MM.1S (cell line): ENCODE results near the gene PLAA.

Source experiments
- DNase-seq: peaks from one replicate; pipeline ENCODE4 v3.0.0-alpha.2; 2015
- H2AFZ ChIP-seq: fragments of 300-600 bp; sonication (generic); 2 replicates; pipeline ENCODE4 v1.6.0; 2016; ENCODE audit warnings: antibody characterized with exemption, low read length
- H3F3A ChIP-seq: fragments of 300-600 bp; sonication (generic); 2 replicates; pipeline ENCODE4 v1.6.1; 2016; ENCODE audit warnings: mild to moderate bottlenecking, antibody characterized with exemption, low read length, moderate library complexity, mixed read lengths; ENCODE audit not compliant: insufficient read depth
- H3K27ac ChIP-seq: fragments of 300-600 bp; sonication (generic); 2 replicates; pipeline ENCODE4 v1.5.1; 2016; ENCODE audit warnings: mild to moderate bottlenecking, low read length
- H3K27me3 ChIP-seq: fragments of 300-600 bp; sonication (generic); replicated peaks from 2 replicates; pipeline ENCODE4 v1.6.0; 2016; ENCODE audit warnings: low read length; ENCODE audit not compliant: insufficient read depth
- H3K36me3 ChIP-seq: fragments of 300-600 bp; sonication (generic); replicated peaks from 2 replicates; pipeline ENCODE4 v1.6.1; 2016; ENCODE audit warnings: mild to moderate bottlenecking, low read length, mixed read lengths; ENCODE audit not compliant: insufficient read depth
- H3K4me1 ChIP-seq: fragments of 300-600 bp; sonication (generic); 2 replicates; pipeline ENCODE4 v1.6.1; 2016; ENCODE audit warnings: low read length, mixed read lengths
- H3K4me2 ChIP-seq: fragments of 300-600 bp; sonication (generic); 2 replicates; pipeline ENCODE4 v1.6.0; 2016; ENCODE audit warnings: low read depth, low read length
- H3K4me3 ChIP-seq: fragments of 300-600 bp; sonication (generic); 2 replicates; pipeline ENCODE4 v1.5.1; 2016; ENCODE audit warnings: low read length, mixed read lengths
- H3K79me2 ChIP-seq: fragments of 300-600 bp; sonication (generic); 2 replicates; pipeline ENCODE4 v1.6.1; 2016; ENCODE audit warnings: mixed run types, low read length, mixed read lengths
- H3K9ac ChIP-seq: fragments of 300-600 bp; sonication (generic); 2 replicates; pipeline ENCODE4 v1.6.1; 2016; ENCODE audit warnings: low read length, mixed read lengths
- H3K9me2 ChIP-seq: fragments of 300-600 bp; sonication (generic); replicated peaks from 2 replicates; pipeline ENCODE4 v1.6.1; 2016; ENCODE audit warnings: mild to moderate bottlenecking, low read length, mixed read lengths; ENCODE audit not compliant: insufficient read depth
- H3K9me3 ChIP-seq: fragments of 300-600 bp; sonication (generic); replicated peaks from 2 replicates; pipeline ENCODE4 v1.6.1; 2016; ENCODE audit warnings: mild to moderate bottlenecking, low read length, mixed read lengths; ENCODE audit not compliant: insufficient read depth
- H4K20me1 ChIP-seq: fragments of 300-600 bp; sonication (generic); 2 replicates; pipeline ENCODE4 v1.6.1; 2016; ENCODE audit warnings: mild to moderate bottlenecking, low read length, moderate library complexity, mixed read lengths; ENCODE audit not compliant: insufficient read depth
- EZH2 ChIP-seq: fragments of 300-600 bp; sonication (generic); optimal IDR thresholded peaks from 2 replicates; pipeline ENCODE3; 2017; ENCODE audit warnings: low read depth, mild to moderate bottlenecking, antibody characterized with exemption, low read length, mixed read lengths
- EZH2phosphoT487 ChIP-seq: fragments of 300-600 bp; sonication (generic); IDR thresholded peaks from 2 replicates; pipeline ENCODE4 v1.6.1; 2018; ENCODE audit warnings: antibody characterized with exemption, low read length
- TF ChIP-seq, protein P1 (sequence below): fragments of 300-600 bp; sonication (generic); IDR thresholded peaks from 2 replicates; pipeline ENCODE4 v1.5.1; 2016; ENCODE audit warnings: antibody characterized with exemption, low read length, mixed read lengths

Gene PLAA

DNA sequence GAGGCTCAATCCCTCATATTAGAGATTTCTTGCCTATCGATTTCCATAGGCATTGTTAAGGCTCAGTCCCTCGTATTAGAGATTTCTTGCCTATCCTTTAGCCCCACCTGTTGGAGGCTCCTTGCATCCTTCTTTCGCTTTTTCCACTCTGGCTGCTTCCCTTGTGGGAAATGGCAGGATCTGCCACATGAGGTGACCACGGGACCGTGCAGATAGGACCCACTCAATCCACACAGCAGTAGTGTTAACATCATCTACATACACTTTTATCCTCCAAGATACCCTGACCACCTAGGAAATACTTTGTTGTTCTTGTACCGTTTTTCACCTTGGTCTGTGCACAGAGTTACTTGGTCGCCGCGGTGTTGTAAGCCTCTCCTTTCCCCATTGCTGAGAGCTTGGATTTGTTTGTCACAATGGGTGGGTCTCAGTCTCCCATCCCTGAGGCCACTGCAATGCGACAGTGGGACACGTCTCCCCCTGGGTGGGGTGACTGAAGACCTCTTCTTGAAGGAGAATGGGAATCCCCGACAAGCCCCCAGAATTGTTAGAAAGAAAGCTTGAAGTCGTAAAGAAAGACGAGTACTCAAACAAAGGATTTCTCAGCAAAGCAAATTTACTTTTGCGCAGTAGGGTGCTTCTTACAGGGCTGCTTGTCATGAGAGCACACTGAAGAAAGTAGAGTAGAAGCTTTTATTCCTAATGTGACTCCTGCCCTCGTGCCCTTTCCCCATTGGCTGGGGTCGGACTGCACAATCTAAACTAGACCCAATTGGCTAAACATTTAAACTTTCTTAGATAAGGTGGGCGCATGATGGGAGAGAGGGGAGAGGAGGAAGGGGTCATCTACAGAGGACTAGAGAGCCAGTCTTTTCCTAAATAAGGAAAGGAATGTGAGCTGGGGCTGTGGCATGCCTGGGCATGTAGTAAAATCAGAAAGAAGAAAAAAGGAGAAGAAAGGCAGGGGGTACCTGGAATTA lies 29.0 kb upstream of the PLAA start:
- Histone ChIP-seq H3K79me2 (no peaks in the 10 kb centered on the region), H3K4me3 (no peak overlapping the region), H3K9me3 (no peaks in the 10 kb centered on the region), H3K4me1 (no peaks in the 10 kb centered on the region), H2AFZ (no peak overlapping the region), H4K20me1 (no peaks in the 10 kb centered on the region), H3F3A (no peaks in the 10 kb centered on the region), H3K36me3 (no peaks in the 10 kb centered on the region), H3K9me2 (no peaks in the 10 kb centered on the region), H3K4me2 (no peak overlapping the region), H3K27me3 (no peaks in the 10 kb centered on the region), H3K9ac (no peak overlapping the region), H3K27ac (no peak overlapping the region)
- no peak for DNase-seq
- TF ChIP-seq EZH2phosphoT487 (no peak), EZH2 (no peak)
- TF ChIP-seq, protein P1, sequence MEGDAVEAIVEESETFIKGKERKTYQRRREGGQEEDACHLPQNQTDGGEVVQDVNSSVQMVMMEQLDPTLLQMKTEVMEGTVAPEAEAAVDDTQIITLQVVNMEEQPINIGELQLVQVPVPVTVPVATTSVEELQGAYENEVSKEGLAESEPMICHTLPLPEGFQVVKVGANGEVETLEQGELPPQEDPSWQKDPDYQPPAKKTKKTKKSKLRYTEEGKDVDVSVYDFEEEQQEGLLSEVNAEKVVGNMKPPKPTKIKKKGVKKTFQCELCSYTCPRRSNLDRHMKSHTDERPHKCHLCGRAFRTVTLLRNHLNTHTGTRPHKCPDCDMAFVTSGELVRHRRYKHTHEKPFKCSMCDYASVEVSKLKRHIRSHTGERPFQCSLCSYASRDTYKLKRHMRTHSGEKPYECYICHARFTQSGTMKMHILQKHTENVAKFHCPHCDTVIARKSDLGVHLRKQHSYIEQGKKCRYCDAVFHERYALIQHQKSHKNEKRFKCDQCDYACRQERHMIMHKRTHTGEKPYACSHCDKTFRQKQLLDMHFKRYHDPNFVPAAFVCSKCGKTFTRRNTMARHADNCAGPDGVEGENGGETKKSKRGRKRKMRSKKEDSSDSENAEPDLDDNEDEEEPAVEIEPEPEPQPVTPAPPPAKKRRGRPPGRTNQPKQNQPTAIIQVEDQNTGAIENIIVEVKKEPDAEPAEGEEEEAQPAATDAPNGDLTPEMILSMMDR: no peak

DNA sequence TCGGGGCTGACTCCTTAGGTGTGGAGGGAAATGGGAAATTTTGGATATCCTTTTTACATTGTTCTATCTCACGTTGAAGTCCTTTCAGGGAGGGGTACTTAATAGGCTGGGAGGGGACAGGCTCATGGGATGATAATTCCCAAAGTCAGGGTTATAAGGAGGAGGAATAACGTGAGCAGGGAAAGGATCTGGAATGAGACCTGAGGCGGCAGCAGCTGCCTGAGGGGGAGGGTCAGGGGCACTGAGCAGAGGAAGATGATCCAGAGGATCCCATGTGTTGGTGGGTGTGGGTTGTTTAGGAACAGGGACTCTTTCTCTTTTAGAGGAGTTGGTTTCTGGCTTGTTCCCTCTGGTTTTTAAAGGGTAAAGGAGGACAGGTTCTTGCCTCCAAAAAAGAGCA lies 27.9 kb upstream of the PLAA start:
- no peak overlapping the region for H3K4me3 ChIP-seq

DNA sequence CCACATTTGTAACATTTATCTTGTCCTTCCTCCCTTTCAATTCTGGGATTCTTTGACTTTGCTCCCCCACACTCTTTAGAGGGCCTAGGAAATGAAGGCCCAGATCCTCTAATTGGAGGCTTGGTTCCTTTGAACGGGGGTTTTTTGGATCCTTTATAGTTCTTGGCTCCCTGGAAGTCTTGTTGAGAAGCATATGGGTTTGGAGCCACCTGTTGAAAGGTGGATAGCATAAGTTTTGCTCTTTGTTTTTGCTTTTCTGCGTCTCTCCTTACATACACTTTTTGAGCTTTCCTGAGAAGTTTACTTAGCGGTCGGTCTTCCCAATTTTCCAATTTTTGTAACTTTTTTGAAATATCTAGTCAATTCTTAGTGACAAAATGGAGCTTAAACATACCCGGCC lies 26.9 kb upstream of the PLAA start:
- H3K79me2 ChIP-seq: no peaks in the 10 kb centered on the region
- H3K9me2 ChIP-seq: no peaks in the 10 kb centered on the region
- no peak for DNase-seq
- no peaks in the 10 kb centered on the region for H3K9me3 ChIP-seq
- no peak overlapping the region for H2AFZ ChIP-seq
- H3K4me3 ChIP-seq: no peak overlapping the region
- no peaks in the 10 kb centered on the region for H3K27me3 ChIP-seq
- no peaks in the 10 kb centered on the region for H3K36me3 ChIP-seq
- H3K9ac ChIP-seq: no peak overlapping the region
- TF ChIP-seq EZH2 (no peak), EZH2phosphoT487 (no peak)
- TF ChIP-seq, protein P1: no peak
- H3F3A ChIP-seq: no peaks in the 10 kb centered on the region
- H3K4me2 ChIP-seq: no peak overlapping the region
- no peaks in the 10 kb centered on the region for H3K4me1 ChIP-seq
- no peaks in the 10 kb centered on the region for H4K20me1 ChIP-seq
- no peak overlapping the region for H3K27ac ChIP-seq

More for the DNA sequence above, 27.9 kb upstream of the PLAA start:
- H3K36me3 ChIP-seq: no peaks in the 10 kb centered on the region
- H3F3A ChIP-seq: no peaks in the 10 kb centered on the region
- no peaks in the 10 kb centered on the region for H3K79me2 ChIP-seq
- TF ChIP-seq EZH2phosphoT487 (no peak), EZH2 (no peak)
- TF ChIP-seq, protein P1: no peak
- no peak for DNase-seq
- H3K9me2 ChIP-seq: no peaks in the 10 kb centered on the region
- no peaks in the 10 kb centered on the region for H4K20me1 ChIP-seq
- H3K9me3 ChIP-seq: no peaks in the 10 kb centered on the region
- H3K4me2 ChIP-seq: no peak overlapping the region
- H3K27ac ChIP-seq: no peak overlapping the region
- no peaks in the 10 kb centered on the region for H3K4me1 ChIP-seq
- H3K27me3 ChIP-seq: no peaks in the 10 kb centered on the region
- no peak overlapping the region for H3K9ac ChIP-seq
- no peak overlapping the region for H2AFZ ChIP-seq
